Fibroblast of skin of left quadriceps (primary cell): Measurements from ENCODE around the gene STUM.
"Not testable (repeated sequence)": the region's sequence is repeated elsewhere in the genome, so short reads cannot be mapped to it uniquely, and the experiment has no call there.

Experiments used
- DNase-seq, 2 experiments: peaks; one replicate each; pipeline ENCODE4 v3.0.0-alpha.2; 2013; ENCODE audit warnings: low read depth in 2 of 2

The STUM gene

DNA sequence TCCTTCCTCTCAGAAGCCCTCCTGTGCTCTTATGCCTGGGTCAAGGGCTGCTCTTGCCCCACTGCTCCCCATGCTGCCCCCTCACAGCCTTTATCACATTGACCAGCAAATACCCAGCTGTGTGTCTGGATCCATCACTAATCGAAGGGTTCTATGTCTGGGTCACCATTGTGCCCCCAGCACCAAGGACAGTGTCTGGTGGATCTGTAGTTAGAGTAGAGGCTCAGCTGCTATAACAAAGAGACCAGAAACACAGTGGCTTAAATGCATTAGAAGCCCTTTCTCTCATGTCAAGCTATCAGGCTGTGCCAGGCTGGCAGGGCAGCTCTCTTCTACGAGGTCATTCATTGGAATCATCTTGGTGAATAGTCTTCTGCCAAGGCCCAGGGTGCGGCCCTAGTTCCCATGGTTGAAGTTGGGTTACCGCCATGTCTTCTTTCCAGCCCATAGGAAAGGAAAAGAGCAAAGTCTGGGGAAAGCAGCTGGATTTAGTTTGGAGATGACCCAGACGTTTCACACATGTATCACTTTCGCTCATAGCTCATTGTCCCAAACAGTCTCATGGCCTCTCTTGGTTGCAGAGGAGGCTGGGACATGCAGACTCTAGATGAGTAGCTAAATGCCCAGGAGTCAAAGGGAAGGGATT lies 32.2 kb downstream of the STUM start:
- no peak for DNase-seq

DNA sequence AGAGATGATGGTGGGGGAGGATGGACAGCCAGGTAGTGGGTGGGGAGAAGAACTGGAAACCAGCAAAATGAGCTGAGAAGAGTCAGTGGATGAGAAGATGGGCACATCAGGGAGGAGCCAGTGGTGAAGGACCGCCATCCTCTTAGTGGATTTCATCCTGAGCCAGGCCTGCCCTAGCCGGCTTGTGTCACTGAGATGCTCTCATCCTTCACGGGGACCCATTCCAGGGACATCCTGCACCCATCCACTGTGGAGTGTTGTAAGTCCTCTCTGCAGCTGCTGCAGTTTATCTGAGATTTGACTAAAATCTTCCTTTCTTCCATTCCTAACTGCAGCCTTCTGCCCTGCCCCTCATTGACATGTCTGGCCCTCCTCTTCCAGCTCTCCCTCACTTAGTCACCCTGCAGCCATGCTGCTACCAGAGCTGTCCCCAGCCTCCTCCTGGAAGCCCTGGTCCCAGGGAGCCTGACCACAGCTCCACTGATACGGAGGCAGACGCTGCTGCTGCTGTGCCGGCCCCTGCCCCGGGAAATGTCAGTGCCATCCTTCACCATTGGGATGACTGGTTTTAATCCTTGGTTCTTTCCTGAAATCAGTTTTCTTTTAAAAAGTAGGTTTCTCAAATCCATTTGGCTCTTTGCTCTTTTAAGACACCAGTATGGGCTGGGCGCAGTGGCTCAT lies 33.2 kb downstream of the STUM start:
- DNase-seq, result no peak

DNA sequence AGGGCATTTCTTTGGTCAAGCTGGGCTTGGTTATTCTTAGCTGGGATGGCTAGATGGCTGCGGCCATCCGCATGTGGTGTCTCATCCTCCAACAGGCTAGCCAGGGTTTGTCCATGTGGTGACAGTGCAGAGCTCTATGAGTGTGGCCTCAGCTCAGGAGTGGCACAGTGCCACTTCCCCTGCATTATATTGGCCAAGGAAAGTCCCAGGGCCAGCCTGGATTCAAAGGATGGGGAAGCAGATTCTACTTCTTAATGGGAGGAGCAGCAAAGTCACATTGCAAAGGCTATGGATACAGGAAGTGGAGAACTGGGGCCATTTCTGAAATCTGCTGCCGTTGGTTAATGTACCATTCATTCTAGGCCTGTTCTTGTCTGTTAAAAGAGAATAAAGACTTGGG lies 34.4 kb downstream of the STUM start:
- DNase-seq, result no peak

DNA sequence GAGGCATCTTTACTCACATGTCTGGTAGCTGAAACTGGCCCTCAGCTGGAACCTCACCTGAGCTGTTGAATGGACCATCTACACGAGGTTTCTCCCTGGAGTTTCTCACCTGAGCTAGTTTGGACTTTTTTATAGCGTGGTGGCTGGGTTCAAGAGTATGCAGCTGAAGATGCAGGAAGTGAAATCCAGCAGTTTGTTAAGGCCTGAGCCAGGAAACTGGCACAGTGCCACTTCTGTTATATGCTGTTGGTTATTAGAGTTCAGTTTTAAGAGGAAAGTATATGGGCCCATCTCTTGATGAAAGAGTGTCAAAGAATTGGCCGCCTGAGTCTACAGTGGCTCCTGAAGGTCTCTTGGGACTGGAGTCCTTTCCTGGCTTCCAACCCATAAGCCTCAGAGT lies 35.6 kb downstream of the STUM start:
- DNase-seq, result no peak

DNA sequence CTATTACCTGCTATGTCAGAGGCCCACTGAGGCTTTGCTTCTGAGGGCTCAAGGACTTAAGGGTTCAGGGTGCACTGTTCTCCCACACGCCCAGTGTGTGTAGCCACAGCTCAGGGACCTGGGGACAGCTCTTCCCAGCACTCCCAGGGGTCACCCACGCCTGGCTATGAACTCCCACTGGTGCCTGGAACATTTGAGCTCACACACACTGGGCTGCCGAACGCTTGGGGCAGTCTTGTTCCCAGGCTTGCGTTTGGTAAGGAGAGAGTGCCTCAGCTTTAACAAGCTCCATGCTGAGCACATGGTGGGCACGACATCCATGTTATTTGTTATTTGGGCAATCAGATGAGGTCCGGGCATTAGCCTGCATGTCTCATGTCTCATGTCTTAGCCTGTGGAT lies 37.6 kb downstream of the STUM start:
- DNase-seq, result no peak

DNA sequence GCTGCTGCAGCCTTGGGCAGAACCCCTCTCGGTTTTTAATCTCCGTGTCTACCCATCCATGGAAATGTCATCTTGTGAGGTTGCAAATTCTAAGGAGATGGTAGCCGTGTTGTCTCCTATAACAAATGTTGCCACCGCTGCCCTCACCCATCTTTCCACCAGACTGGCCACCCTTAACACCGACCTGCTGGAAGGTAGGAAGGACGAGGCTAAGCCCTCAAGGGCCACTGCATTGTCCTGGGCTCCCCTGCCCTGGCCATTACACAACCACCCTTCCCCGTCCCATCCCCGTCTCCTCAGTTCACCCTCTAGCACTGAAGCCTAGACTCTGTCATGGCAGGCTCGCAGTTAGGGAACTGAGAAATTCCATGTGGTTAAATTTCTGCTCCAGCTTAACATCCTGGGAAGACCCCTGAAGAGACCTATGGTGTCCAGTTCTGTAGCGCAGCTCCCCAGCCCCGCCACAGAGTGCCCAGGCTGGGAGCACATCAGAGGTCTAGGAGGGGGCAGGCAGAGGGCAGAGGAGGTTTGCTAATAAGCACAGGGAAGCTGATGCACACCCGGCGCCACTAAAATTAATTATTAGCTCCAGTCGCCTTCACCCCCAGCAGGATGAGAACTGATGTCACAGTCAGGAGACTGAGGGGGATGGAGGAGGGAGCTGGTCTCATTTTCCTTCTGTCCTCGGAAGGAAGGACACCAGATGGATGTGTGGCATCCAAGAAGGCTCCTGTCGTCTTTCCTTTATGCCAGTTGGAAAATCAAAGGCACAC lies 38.3 kb downstream of the STUM start:
- DNase-seq, result no peak

DNA sequence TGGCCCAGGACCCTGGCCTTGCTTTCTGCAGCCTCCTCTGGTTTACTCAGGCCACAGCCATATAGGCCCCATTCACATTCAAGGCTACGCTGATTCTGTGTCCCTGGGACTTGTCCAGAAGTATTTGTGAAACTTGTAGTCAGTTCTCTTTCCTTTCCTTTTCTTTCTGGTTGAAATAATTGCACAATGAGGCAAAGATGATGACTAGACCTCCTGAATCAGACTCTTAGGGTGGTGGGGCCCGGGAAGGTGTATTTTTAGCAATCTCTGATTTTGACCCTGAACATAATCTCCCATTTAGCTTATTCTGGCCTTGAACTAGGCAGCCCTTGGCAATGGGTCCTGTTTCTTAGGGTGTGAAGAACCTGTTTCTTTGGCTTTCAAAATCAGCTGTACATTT lies 39.9 kb downstream of the STUM start:
- no peak for DNase-seq

DNA sequence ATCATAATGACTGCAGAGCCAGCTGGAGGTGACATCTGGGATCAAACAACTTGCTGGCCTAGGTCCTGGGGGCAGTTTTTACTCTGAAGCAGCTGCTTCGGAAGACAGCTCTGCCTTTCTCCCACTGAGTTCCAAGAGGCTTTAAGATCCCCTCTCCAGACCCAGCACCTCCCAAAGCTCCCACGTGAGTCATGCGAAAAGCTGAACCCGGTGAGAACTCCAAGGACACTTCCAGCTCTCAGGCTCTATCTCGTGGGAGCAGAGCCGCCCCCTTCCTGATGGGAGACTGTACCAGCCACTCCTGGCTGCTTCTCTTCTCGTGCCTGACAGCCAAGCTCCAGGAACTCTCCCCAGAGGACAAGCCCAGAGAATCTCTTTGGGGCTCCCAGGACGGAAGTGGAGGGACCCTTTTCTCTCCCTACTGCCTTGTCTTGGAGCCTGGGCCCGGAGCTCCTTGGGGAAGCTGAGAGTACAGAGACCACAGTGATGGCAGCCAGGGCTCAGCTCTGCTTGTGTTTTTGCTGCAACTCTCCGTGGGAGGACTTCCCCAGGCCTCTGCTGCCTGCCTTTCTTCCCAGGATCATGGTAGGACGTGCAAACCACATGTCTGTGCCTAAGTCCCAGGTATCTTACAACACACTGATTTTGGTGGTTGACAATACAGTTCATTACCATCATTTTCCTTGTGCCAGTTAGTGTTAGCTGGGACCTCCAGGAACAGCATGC lies 40.6 kb downstream of the STUM start:
- DNase-seq, result no peak

DNA sequence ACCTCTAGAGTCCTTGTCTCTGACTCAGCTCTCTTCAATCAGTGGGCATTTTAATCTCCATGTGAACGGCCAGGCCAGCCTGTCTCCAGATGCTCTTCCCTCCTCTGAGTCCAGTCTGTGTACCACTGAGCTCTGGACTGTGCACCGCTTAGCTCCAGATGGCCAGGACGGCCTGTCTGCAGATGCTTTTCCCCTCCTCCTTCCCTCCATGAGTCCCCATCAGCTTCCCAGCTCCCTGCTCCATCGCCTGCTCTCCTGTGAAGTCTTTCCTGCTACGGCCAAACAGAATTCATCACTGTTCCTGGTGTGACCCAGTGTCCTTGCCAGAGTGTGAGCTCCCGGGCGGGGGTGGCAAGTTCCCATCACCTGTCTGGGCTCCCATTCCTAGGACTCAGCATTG lies 42.0 kb downstream of the STUM start:
- DNase-seq, result no peak

DNA sequence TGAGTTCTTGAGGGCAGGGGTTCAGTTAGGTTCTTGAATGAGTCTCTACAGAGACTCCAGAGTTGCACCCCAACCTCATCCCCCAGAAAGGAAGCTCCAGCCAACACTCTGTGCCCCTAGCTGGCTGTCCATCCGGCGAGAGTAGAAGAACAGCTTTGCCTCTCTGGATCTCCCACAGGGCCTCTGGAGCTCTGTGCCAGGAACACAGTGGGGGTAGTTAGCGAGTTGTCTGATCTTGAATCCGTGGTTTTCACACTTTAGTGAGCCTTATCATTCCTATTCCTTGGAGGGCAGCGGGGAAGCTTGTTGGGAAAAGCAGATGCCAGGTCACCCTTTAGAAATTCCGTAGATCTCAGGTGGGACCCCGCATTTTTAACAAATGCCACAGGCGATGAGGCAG lies 45.0 kb downstream of the STUM start:
- no peak for DNase-seq

DNA sequence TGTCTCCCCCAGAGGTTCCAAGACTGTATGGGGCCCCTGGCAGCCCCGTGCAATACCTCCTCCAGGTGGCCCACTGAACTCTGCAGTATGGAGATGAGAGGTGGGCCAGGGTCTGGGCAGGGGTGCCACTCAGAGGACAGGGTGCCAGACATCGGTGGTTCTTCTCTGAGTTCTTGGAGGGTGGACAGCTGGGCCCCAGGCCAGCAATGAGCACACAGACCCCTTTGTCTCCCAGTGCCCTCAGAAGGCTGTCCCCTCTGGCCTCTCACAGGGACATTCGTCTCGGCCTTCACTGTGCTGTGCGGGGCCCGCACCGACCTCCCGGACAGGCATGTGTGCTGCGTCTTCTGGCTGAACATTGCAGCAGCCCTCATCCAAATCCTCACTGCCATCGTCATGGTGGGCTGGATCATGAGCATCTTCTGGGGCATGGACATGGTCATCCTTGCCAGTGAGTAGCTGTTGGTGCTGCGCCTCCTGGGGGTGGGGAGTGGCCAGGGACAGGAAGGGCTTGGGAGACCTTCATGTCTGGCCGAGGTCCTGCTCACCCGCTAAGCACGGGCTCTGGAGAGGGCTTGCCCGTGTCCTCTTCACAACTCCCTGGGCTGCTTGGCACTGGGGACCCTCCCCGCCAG lies 48.1 kb downstream of the STUM start:
- no peak for DNase-seq

DNA sequence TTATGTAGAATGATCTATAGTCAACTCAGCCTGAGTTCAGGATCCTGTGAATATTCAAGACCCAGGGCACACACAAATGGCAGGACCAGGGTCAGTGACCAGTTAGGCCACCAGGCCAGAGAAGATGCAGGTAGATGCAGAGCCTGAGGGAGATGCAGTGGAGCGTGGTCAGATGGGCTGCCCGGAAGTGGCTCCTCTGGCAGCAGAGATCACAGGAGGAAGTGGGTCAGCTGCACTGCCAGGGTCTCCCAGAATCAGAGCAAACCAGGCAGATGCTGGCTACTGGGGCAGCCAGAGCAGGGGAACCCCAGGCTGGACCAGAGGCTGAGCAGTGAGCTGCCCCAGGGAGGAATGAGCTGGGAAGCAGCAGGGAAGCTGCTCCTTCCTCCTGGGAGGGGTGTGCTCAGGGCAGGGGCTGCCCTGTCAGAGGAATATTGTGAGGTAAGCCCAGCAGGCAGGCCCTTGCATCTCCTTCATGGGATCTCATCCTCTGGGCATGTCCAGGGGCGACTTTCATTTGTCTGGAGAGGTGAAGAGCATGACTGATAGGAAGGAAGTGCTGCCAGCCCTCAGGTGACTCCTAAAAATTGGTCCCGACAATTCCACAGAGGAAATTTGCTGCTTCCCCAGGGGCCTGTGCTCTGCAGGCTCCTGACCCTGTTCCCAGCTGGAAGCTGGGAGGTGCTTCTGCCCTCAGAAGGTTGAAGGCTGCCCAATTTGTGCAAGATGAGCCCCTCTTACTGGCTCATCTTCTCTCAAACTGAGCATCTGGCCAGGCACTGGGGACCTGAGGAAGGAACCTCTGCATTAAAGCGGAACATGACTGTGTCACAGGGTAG lies 49.3 kb downstream of the STUM start:
- DNase-seq, result no peak

DNA sequence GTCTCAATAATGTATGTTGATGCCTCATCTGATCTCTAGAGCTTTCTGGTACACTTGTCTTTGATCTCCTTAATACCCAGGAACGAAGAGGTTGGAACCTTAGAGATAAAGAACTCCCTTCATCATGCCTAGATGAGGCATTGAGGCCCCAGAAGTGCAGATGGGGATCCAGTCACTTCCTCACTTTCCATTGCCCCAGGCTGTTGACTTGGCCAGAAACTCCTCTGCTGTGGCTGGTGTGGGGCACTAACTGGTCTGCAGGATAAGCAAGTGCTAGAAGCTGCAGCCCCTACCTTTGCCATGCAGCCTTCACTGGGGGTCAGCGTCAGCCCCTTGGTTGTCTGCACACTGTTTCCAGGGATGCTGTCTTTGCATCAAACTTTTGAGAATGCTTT lies 49.9 kb downstream of the STUM start:
- no peak for DNase-seq

DNA sequence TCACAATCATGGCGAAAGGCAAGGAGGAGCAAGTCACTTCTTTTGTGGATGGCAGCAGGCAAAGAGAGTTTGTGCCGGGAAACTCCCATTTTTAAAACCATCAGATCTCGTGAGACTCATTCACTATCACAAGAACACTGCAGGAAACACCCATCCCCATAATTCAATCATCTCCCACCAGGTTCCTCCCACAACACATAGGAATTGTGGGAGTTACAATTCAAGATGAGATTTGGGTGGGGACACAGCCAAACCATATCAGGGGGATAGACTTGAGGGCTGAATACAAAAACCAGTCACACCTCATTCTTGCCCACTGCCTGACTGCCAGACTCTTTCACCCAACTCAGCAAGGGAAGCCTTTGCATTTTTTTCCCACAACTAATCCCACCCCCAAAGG lies 50.4 kb downstream of the STUM start:
- not testable (repeated sequence) for DNase-seq

DNA sequence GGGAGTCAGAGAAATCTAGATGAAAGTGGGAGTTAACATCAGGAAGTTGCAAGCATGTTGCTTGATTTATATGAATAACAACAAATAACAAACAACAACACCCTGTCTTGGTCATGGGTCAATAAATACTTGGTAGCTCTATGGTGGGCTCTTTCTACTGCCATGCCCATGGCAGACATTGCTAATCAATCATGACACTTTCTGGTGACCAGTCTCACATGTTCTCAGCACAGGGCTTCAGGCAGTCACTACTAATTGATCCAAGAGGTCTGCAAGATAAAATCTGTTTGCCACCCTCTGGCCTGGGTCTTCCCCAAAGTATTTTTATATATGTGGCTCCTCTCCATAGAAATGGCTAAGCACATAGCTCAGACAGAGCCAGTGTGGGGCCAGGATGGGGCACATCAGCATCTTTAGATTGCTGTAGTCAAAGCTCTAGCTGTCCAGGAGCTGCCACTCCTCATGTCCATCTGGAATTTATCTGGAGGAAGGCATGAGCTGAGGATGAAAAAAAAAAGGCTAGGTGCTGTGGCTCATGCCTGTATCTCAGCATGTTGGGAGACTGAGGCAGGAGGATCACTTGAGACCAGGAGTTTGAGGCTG lies 51.2 kb downstream of the STUM start:
- no peak for DNase-seq

DNA sequence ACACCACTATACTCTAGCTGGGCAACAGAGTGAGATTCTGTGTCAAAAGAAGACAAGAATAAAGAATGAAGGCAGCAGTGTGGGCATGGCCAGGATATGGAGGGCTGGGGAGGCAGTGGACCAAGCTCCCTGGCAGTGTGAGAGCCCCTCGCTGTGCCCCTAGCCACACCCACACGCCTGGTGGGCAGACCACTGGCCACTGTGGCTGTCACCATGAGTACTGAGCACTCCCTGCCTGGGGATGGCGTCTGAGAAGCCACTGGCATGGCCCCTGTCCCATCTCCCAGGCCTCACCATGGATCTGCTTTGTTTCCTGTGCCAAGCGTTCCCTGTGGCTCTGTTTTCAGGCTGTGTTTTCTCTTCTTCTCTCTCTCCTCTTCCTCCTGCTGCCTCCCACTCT lies 51.7 kb downstream of the STUM start:
- no peak for DNase-seq

DNA sequence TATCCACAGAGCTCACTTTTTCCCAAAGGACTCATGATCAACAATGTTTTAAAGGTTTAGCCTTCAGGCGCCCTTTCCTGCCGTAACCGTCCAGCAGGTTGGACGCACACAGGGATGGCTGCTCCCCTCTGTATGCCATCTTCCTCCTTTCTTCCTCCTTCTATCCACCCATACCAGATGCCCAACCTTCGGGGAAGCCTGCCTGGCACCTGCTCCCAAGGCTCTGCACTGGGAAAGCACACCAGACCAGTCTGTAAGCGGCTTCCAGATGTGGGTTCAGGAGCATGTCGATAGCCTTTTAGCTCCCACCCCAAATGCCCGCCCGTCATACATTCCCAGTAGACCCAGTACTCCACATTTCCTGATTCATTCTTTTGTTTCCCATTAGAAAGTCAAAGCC lies 52.9 kb downstream of the STUM start:
- DNase-seq, result no peak

DNA sequence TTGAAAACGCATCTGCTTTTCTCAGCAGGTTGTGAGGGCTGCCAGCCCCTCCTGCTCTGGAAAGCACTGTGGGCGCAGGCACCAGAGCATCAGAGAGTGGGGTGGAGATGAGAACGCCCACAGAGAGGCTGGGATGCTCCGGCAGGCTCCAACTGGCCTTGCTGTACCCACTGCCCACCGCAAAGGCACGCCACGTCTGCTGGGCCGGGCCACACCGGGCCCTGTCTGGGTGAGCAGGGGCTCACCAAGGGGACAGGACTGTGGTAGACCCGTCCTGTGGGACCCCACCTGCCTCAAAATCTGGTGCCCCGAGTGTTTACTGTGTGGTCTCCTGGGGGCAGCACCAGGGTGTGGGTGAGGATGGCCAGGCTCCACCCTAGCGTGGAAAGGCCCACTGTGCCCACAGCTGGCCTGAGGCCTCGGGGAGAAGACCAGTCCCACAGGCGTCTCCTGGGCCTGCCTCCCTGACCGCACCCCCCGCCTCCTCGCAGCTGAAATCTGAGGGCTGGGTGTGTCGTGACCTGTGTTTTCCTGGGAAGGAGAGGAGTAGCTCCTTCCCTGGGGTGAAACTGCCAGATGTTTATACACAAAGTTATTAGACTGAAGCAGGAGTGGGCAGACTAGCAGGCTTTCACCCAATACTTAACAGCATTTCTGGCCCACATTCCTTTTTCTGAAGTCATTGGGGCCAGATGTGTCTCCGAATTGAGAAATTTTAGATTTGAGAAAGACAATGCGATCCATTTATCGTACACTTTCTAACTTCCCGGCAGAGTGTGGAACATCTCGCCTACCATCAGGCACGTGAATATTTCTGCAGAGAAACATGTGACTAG lies 53.8 kb downstream of the STUM start:
- DNase-seq, result peak; percentile 72 to 73

DNA sequence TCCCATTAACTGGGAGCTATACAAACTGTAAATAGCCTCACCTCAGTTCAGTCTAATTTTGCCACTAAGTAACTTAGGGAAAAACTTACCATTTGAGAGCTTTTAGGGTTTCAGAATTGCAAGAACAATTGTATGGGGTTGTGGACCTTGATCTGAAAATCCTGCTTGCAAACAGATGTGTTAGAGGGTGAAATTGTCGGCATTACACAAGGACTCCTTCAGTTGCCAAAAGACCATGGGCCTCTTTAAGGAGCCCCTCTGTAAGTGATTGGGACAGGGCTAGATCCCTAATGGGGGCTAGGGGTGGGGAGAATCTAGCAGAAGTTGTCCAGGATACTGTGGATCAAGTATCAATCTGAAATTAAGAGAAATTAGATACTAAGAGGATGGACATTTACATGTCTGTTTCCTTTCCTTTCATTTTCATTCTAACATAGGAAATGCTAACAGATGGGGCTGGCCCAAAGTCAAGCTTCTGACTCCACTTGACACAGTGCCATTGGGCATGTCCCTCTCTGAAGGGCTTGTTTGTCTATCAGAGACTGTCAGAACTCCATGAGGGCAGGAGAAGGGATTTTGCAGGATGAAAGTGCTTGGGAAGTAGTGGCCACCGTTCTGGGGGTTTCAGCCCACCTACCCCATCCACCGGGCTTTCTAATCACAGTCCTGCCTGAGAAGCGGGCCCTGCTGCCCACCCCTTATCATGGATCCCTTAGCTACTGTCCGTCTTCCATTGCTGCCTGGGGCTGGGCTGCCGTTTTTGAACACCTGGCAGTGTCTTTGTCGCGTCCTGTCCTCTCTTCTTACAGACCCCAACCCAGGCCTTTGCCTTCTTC lies 54.7 kb downstream of the STUM start:
- DNase-seq, result peak in 1 of 2 experiments; percentile 22
